ENCODE results near the gene LCP2.

LCP2 gene

GRCh38 chr5:170206216-170206615 is 91.4 kb downstream of the LCP2 start:
- FAIRE-seq = no peak

DNA sequence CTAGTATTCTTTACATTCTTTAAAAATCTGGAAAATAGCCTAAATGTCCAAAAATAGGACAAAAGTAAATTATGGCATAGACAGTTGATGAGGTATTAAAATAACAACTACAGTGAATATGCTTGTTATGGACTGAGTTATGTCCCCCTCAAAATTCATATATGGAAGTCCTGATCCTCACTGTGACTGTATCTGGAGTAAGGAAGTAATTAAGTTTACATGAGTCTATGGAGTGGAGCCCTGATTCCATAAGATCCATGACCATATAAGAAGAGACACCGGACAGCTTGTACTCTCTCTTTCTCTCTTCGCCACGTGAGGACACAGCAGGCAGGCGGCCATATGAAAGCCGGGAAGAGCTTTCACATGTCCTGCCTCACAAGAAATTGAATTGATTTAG is 93.4 kb downstream of the LCP2 start:
- FAIRE-seq = no peak

- FAIRE-seq = no peak
Observed at GRCh38 chr5:170202117-170202516, 95.5 kb downstream of the LCP2 start.

GRCh38 chr5:170201311-170201710 is 96.3 kb downstream of the LCP2 start:
- FAIRE-seq = no peak

GRCh38 chr5:170200876-170201275 is 96.7 kb downstream of the LCP2 start:
- FAIRE-seq = no peak

Data from TTC549 (cell line).